GM23338 (cell line): ENCODE data around the gene MS4A8. TPM values are rescaled to one million over a fixed set of nuclear protein-coding genes. Genes with fewer than 3 reads are reported as not detected.

Experiments
- ATAC-seq: fragments of 200-7000 bp; cut with Tn5 transposase; 3 replicates; pipeline ENCODE4 v1.9.1; 2020
- DNase-seq: peaks from one replicate; pipeline ENCODE4 v3.0.0-alpha.2; 2015; ENCODE audit warnings: low spot score
- H2AFZ ChIP-seq: fragments of 200-600 bp; sonication (generic); 2 replicates; pipeline ENCODE4 v1.8.0; 2016; ENCODE audit warnings: antibody characterized with exemption, mild to moderate bottlenecking, moderate library complexity
- H3F3A ChIP-seq: fragments of 200-600 bp; sonication (generic); replicated peaks from 2 replicates; pipeline ENCODE4 v1.8.0; 2017; ENCODE audit warnings: antibody characterized with exemption, mixed run types, low read depth
- H3K27ac ChIP-seq: fragments of 200-600 bp; sonication (generic); 2 replicates; pipeline ENCODE4 v1.6.1; 2016; ENCODE audit warnings: low read depth
- H3K27me3 ChIP-seq: fragments of 200-600 bp; sonication (generic); 2 replicates; pipeline ENCODE4 v1.8.0; 2016; ENCODE audit warnings: mild to moderate bottlenecking, mixed run types, moderate library complexity; ENCODE audit not compliant: insufficient read depth
- H3K36me3 ChIP-seq: fragments of 200-600 bp; sonication (generic); 2 replicates; pipeline ENCODE4 v1.8.0; 2016; ENCODE audit warnings: mild to moderate bottlenecking; ENCODE audit not compliant: insufficient read depth
- H3K4me1 ChIP-seq: fragments of 200-600 bp; sonication (generic); 2 replicates; pipeline ENCODE4 v1.8.0; 2016; ENCODE audit warnings: mild to moderate bottlenecking, moderate library complexity; ENCODE audit not compliant: insufficient read depth
- H3K4me2 ChIP-seq: fragments of 200-600 bp; sonication (generic); 2 replicates; pipeline ENCODE4 v1.7.1; 2017; ENCODE audit warnings: mixed run types
- H3K4me3 ChIP-seq: fragments of 200-600 bp; sonication (generic); 2 replicates; pipeline ENCODE4 v1.6.1; 2016; ENCODE audit warnings: mixed run types
- H3K79me2 ChIP-seq: fragments of 200-600 bp; sonication (generic); replicated peaks from 2 replicates; pipeline ENCODE4 v1.8.0; 2017; ENCODE audit warnings: mild to moderate bottlenecking; ENCODE audit not compliant: insufficient read depth
- H3K9me2 ChIP-seq: fragments of 200-600 bp; sonication (generic); 2 replicates; pipeline ENCODE4 v1.8.0; 2017; ENCODE audit not compliant: insufficient read depth
- H4K20me1 ChIP-seq: fragments of 200-600 bp; sonication (generic); replicated peaks from 2 replicates; pipeline ENCODE4 v1.8.0; 2017; ENCODE audit warnings: mild to moderate bottlenecking; ENCODE audit not compliant: insufficient read depth
- H3K27ac Mint-ChIP-seq: 2 replicates; pipeline ENCODE4 v1.8.0; 2020; ENCODE audit warnings: inconsistent platforms, mild to moderate bottlenecking, moderate library complexity, mixed read lengths
- H3K27me3 Mint-ChIP-seq: 3 replicates; pipeline ENCODE4 v1.8.0; 2022; ENCODE audit warnings: low read depth, mild to moderate bottlenecking, moderate library complexity, mixed read lengths, inconsistent platforms; ENCODE audit not compliant: insufficient read depth, poor library complexity
- H3K36me3 Mint-ChIP-seq: 3 replicates; pipeline ENCODE4 v1.8.0; 2021; ENCODE audit warnings: low read depth, mild to moderate bottlenecking, inconsistent platforms, moderate library complexity, mixed read lengths
- H3K4me1 Mint-ChIP-seq: 3 replicates; pipeline ENCODE4 v1.8.0; 2020; ENCODE audit warnings: mild to moderate bottlenecking, inconsistent platforms, mixed read lengths
- H3K4me3 Mint-ChIP-seq: 3 replicates; pipeline ENCODE4 v1.8.0; 2021; ENCODE audit warnings: moderate library complexity, mild to moderate bottlenecking, inconsistent platforms, mixed read lengths
- H3K9me3 Mint-ChIP-seq: 3 replicates; pipeline ENCODE4 v1.8.0; 2020; ENCODE audit warnings: moderate library complexity, mild to moderate bottlenecking, inconsistent platforms, mixed read lengths
- POLR2AphosphoS5 ChIP-seq: IDR thresholded peaks from 2 replicates; pipeline ENCODE4 v1.6.1; 2016; ENCODE audit warnings: antibody characterized with exemption, low read depth
- REST ChIP-seq: IDR thresholded peaks from one replicate; pipeline ENCODE4 v1.6.1; 2018; ENCODE audit warnings: antibody characterized with exemption; ENCODE audit not compliant: unreplicated experiment
- ZNF114 ChIP-seq: fragments of 250-450 bp; sonication (Bioruptor Pico); IDR thresholded peaks from 2 replicates; pipeline ENCODE4 v1.5.0; 2020; ENCODE audit warnings: mild to moderate bottlenecking, moderate library complexity
- ZNF462 ChIP-seq: fragments of 250-450 bp; sonication (Bioruptor Pico); IDR thresholded peaks from 2 replicates; pipeline ENCODE4 v1.5.0; 2020; ENCODE audit warnings: mild to moderate bottlenecking, moderate library complexity
- polyA plus RNA-seq: library from polyadenylated mRNA; unstranded; fragments of >200 nt; fragmentation: Nextera tagmentation; extraction: Ambion mirVana; gene quantifications from 2 replicates; pipeline ENCODE4 v1.2.1, GENCODE V29; 2016
- total RNA-seq: library from RNA; depleted of rRNA; stranded (reverse); fragments of >200 nt; shearing (Covaris generic); gene quantifications from 2 replicates; pipeline ENCODE4 v1.2.3, GENCODE V29; 2014

Gene MS4A8
- total and polyA plus RNA-seq, 2 experiments from 2014 or later, result not detected

GRCh38 chr11:60701469-60701818 lies 2.0 kb downstream of the MS4A8 start (continued):
- TF ChIP-seq REST (no peak), ZNF462 (CRISPR knock-in tag) (no peak)

GRCh38 chr11:60703374-60703773 lies 4.0 kb downstream of the MS4A8 start:
- Mint-ChIP-seq H3K36me3 (no peaks in the 10 kb centered on the region), H3K27me3 (no peaks in the 10 kb centered on the region), H3K9me3 (no peaks in the 10 kb centered on the region), H3K27ac (no peak overlapping the region), H3K4me3 (no peak overlapping the region), H3K4me1 (peaks cover 10% of the 10 kb centered on the region; the same call in 2 of the 3 replicates)
- TF ChIP-seq POLR2AphosphoS5, result no peak
- TF ChIP-seq ZNF114 (CRISPR knock-in tag), result no peak
- H3K36me3 ChIP-seq, result no peaks in the 10 kb centered on the region
- DNase-seq (no peak), ATAC-seq (no peak)
- H3K4me2 ChIP-seq, result no peak overlapping the region
- H3K9me2 ChIP-seq, result no peaks in the 10 kb centered on the region
- H3F3A ChIP-seq, result no peaks in the 10 kb centered on the region
- no peak overlapping the region for H3K4me3 ChIP-seq
- no peak overlapping the region for H3K27ac ChIP-seq
- no peaks in the 10 kb centered on the region for H3K79me2 ChIP-seq
- no peaks in the 10 kb centered on the region for H4K20me1 ChIP-seq
- no peaks in the 10 kb centered on the region for H3K27me3 ChIP-seq
- H3K4me1 ChIP-seq, result no peaks in the 10 kb centered on the region
- no peak overlapping the region for H2AFZ ChIP-seq
